ENCODE results near the gene PTPRD. TPM values are rescaled to one million over a fixed set of nuclear protein-coding genes. Genes with fewer than 3 reads are reported as not detected.

Gene PTPRD
- total RNA-seq, 2 donors from 2014 or later = 97.4 to 101 TPM

DNA sequence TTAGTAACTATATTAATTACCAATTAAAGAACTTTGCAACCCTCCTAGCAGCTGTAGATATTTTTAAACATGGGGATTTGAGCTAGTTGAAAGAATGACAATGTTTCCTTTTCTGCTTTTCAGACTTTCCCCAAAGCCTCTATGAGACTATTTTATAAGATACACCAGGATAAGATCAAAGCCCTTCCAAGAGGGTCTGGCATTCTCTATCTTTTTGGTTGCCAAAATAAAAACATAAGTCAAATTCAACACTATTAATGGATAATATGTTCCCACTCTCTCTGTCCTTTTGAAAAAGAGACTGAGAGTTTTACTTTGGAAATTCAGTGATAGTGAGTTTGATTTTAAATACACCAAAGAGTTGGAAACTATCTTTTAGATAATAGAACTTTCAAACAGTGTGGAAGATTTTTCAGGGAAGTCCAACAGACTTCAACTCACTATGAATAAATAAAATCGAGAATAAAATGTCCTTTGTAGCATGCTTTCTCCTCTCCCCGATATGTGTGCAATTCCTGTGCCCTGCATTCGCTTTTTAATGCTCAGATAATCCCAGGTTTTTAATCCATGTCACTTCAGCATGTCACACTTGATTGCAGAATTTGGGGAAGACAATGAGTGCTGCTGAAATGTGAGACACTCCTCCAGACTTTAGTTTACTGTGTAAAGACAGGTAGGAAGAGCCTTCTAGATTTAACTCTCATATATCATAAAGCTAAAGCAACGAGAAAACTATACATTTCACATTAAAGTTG, 1717.5 kb downstream of the PTPRD start:
- TF ChIP-seq, protein P1, sequence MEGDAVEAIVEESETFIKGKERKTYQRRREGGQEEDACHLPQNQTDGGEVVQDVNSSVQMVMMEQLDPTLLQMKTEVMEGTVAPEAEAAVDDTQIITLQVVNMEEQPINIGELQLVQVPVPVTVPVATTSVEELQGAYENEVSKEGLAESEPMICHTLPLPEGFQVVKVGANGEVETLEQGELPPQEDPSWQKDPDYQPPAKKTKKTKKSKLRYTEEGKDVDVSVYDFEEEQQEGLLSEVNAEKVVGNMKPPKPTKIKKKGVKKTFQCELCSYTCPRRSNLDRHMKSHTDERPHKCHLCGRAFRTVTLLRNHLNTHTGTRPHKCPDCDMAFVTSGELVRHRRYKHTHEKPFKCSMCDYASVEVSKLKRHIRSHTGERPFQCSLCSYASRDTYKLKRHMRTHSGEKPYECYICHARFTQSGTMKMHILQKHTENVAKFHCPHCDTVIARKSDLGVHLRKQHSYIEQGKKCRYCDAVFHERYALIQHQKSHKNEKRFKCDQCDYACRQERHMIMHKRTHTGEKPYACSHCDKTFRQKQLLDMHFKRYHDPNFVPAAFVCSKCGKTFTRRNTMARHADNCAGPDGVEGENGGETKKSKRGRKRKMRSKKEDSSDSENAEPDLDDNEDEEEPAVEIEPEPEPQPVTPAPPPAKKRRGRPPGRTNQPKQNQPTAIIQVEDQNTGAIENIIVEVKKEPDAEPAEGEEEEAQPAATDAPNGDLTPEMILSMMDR (conservative IDR thresholded peaks at IDR 0.05) = no peak
- H3K4me1 ChIP-seq (ENCODE audit: control insufficient read depth, insufficient read depth, low read length) = peaks cover 14% of the 10 kb centered on the region
- H3K9ac ChIP-seq (ENCODE audit: extremely low read depth, low read length, poor library complexity, severe bottlenecking) = no peak overlapping the region
- H3K27me3 ChIP-seq (ENCODE audit: control insufficient read depth, insufficient read depth, low read length, poor library complexity, severe bottlenecking) = no peaks in the 10 kb centered on the region
- Mint-ChIP-seq H3K27ac (no peak overlapping the region), H3K9me3 (no peaks in the 10 kb centered on the region), H3K27me3 (ENCODE audit: insufficient read depth) (no peaks in the 10 kb centered on the region), H3K4me1 (peaks cover 22% of the 10 kb centered on the region), H3K4me3 (no peak overlapping the region), H3K36me3 (ENCODE audit: low read depth) (no peaks in the 10 kb centered on the region)
- H3K4me3 ChIP-seq (ENCODE audit: low read length) = peak overlapping the region; percentile 8
- 45 to 47% methylated on average over 4 of the region's 4 CpGs for WGBS, 2 experiments (ENCODE audit: insufficient coverage in 1 of 2, insufficient read length in 1 of 2)
- H3K27ac ChIP-seq (ENCODE audit: low read depth, low read length) = no peak overlapping the region
- no peaks in the 10 kb centered on the region for H3K36me3 ChIP-seq (ENCODE audit: control insufficient read depth, insufficient read depth, low read length)
- no peak for DNase-seq
- no peaks in the 10 kb centered on the region for H3K9me3 ChIP-seq (ENCODE audit: control insufficient read depth, low read length)

DNA sequence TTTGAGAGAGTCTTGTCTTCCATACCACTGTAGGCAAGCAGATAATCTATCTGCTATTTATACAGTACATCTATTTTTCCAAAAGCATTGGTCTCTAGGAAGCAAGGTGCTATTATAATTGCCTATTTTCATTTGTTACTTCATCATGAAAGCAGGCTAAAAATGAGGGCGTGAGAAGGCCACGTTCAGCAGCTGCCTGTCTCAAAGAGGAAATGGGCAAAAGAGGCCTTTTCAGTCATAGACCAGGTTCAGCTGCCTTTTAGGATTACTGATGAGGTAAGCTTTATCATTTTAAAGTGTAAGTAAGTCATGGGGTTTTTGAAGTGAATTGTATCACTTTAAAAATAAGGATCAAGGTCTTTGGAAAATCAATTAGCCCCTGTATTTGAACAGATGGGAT, 1722.1 kb downstream of the PTPRD start:
- Histone ChIP-seq H3K36me3 (ENCODE audit: control insufficient read depth, insufficient read depth, low read length) (no peaks in the 10 kb centered on the region), H3K9ac (ENCODE audit: extremely low read depth, low read length, poor library complexity, severe bottlenecking) (no peak overlapping the region), H3K9me3 (ENCODE audit: control insufficient read depth, low read length) (no peaks in the 10 kb centered on the region), H3K4me3 (ENCODE audit: low read length) (no peak overlapping the region), H3K27ac (ENCODE audit: low read depth, low read length) (no peak overlapping the region), H3K27me3 (ENCODE audit: control insufficient read depth, insufficient read depth, low read length, poor library complexity, severe bottlenecking) (no peaks in the 10 kb centered on the region), H3K4me1 (ENCODE audit: control insufficient read depth, insufficient read depth, low read length) (peaks cover 6% of the 10 kb centered on the region)
- Mint-ChIP-seq H3K4me3 (no peak overlapping the region), H3K36me3 (ENCODE audit: low read depth) (no peaks in the 10 kb centered on the region), H3K27ac (no peak overlapping the region), H3K9me3 (no peaks in the 10 kb centered on the region), H3K4me1 (peaks cover 17% of the 10 kb centered on the region), H3K27me3 (ENCODE audit: insufficient read depth) (no peaks in the 10 kb centered on the region)
- DNase-seq = no peak
- TF ChIP-seq, protein P1 (conservative IDR thresholded peaks at IDR 0.05) = no peak
- 89 to 100% methylated on average over 2 of the region's 2 CpGs for WGBS, 2 experiments (ENCODE audit: insufficient coverage in 1 of 2, insufficient read length in 1 of 2)

DNA sequence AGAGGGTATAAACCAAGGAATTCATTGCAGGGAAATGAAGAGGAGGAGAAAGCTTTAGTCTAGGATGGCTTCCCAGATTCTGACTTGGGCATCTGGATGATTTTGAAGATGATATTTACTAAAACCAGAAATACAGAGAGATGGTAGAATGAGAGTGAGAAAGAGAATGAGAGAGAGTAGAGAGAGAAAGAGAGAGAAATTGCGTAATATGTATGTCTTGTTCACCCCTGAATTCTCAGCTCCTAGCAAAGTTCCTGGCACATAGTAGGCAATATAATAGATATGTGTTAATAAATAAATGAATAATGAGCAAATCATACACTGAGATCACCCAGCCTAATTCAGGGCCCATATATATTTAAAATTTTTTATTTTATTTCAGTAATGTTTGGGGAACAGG, 1723.7 kb downstream of the PTPRD start:
- Mint-ChIP-seq H3K27ac (no peak overlapping the region), H3K9me3 (no peaks in the 10 kb centered on the region), H3K4me3 (no peak overlapping the region), H3K36me3 (ENCODE audit: low read depth) (no peaks in the 10 kb centered on the region), H3K27me3 (ENCODE audit: insufficient read depth) (no peaks in the 10 kb centered on the region), H3K4me1 (peaks cover 7% of the 10 kb centered on the region)
- Histone ChIP-seq H3K9me3 (ENCODE audit: control insufficient read depth, low read length) (no peaks in the 10 kb centered on the region), H3K9ac (ENCODE audit: extremely low read depth, low read length, poor library complexity, severe bottlenecking) (no peak overlapping the region), H3K27ac (ENCODE audit: low read depth, low read length) (no peak overlapping the region), H3K4me1 (ENCODE audit: control insufficient read depth, insufficient read depth, low read length) (no peaks in the 10 kb centered on the region), H3K27me3 (ENCODE audit: control insufficient read depth, insufficient read depth, low read length, poor library complexity, severe bottlenecking) (no peaks in the 10 kb centered on the region), H3K36me3 (ENCODE audit: control insufficient read depth, insufficient read depth, low read length) (no peaks in the 10 kb centered on the region), H3K4me3 (ENCODE audit: low read length) (no peak overlapping the region)
- no peak for DNase-seq
- WGBS, 2 experiments (ENCODE audit: insufficient coverage in 1 of 2, insufficient read length in 1 of 2) = 95% methylated on average over 1 of the region's 1 CpG; no CpG with 5 or more reads in 1 of the 2 experiments
- TF ChIP-seq, protein P1 (conservative IDR thresholded peaks at IDR 0.05) = no peak

All from endodermal cell (in vitro differentiated cells).